SKM-1 treated with dmso at 0.1 percent for 144 hours (cell line): Measurements from ENCODE around the gene GALNT5.
"Not testable (repeated sequence)": the region's sequence is repeated elsewhere in the genome, so short reads cannot be mapped to it uniquely, and the experiment has no call there.

ENCODE experiments used
- DNase-seq: peaks from one replicate; lab custom pipeline; 2025; ENCODE audit not compliant: unreplicated experiment; lab: John Stamatoyannopoulos, UW

Gene GALNT5, protein sequence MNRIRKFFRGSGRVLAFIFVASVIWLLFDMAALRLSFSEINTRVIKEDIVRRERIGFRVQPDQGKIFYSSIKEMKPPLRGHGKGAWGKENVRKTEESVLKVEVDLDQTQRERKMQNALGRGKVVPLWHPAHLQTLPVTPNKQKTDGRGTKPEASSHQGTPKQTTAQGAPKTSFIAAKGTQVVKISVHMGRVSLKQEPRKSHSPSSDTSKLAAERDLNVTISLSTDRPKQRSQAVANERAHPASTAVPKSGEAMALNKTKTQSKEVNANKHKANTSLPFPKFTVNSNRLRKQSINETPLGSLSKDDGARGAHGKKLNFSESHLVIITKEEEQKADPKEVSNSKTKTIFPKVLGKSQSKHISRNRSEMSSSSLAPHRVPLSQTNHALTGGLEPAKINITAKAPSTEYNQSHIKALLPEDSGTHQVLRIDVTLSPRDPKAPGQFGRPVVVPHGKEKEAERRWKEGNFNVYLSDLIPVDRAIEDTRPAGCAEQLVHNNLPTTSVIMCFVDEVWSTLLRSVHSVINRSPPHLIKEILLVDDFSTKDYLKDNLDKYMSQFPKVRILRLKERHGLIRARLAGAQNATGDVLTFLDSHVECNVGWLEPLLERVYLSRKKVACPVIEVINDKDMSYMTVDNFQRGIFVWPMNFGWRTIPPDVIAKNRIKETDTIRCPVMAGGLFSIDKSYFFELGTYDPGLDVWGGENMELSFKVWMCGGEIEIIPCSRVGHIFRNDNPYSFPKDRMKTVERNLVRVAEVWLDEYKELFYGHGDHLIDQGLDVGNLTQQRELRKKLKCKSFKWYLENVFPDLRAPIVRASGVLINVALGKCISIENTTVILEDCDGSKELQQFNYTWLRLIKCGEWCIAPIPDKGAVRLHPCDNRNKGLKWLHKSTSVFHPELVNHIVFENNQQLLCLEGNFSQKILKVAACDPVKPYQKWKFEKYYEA

DNA sequence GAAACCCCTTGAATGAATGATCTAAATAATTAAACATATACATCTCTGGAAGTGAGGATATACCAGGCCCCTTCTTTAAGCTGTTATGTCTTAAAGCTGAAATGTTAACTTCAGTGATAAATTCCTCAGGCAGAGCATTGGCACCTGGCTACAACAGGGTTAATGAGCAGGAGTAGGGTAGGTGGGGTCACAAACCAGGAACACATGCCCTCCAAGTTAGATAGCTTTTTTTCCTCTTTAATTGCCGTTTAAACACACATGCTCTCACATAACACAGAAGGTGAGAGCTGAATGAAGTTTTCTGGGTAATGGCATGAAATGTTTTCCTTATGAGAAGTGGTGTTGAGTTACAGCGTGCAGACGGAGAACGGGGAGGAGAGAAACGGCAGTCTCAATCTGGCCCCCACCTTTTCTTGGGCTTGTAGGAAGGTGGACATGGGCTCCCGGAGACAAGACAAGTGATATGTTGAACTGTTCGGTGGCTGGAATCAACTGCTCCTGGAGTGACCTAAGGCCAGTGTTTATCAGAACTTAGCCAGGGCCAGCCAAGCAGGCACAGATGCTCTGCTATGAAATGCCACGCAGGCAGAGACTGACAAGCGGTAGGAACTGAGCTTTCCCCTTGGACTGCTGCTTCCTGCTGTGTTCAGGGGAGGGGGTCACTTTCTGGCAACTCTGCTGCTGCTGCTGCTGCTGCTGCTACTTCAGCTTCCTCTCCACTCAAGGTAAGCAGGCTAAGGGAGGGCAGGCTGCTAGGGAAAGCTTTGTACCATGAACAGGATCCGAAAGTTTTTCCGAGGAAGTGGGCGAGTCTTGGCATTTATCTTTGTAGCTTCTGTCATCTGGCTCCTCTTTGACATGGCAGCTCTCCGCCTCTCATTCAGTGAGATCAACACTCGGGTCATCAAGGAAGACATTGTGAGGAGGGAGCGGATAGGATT, at the start of gene GALNT5:
GALNT5 (plus strand) TSS at position 394 of the 941 bp plus-strand sequence; CDS start at position 772, 378 bp downstream.
- DNase-seq = no peak

GRCh38 chr2:157216286-157216965, 41.1 kb upstream of the GALNT5 start:
- DNase-seq = no peak

- no peak for DNase-seq
These were observed 40.1 kb upstream of the GALNT5 start for GRCh38 chr2:157217409-157217808.

DNA sequence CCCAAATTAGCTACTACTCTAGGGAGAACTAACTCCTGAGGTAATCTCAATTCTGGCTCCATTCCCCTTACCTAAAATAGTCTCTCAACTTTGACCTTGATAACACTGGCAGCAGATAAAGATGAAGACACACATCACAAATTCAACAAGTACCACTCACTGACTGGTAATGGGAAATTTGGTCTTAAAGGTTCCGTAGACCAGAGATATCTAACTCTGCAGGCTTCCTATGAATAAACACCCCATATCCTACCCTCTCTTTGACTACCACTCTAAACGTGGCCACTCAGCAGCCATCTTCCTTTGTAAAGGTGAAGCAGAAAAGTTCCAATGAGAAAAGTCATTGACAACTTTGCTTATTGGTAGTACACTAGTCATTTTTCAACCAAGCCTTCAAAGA, 38.6 kb upstream of the GALNT5 start:
- no peak for DNase-seq

- no peak for DNase-seq
These were observed 37.0 kb upstream of the GALNT5 start for GRCh38 chr2:157220502-157220901.

DNA sequence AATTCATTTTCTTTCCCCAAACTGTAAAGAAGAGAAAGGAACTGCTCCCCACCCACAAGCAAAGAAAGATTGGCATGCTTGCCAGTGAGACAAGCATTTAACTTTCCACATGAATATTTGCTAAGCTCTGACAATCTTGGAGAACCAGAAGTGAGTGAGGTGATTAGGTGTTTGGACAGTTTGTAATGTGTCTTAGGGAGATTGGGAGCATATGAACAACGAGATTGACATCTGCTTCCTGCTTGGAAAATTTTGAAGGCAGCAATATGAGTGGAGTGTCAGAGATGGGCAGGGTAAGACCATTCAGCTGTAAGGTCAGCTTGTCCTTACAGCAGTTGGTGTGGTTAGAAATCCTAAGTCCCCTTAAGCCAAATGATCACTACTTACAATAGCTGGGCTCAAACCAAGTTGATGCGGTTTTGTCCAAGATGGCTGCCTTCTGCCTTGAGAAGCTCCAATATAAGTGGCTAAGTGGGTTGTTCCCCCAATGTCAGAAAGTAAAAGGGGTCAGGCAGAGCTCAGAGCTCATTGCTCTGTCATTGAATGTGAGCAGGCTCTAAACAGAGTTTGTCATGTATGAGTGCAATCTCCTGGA, 36.0 kb upstream of the GALNT5 start:
- DNase-seq = no peak

DNA sequence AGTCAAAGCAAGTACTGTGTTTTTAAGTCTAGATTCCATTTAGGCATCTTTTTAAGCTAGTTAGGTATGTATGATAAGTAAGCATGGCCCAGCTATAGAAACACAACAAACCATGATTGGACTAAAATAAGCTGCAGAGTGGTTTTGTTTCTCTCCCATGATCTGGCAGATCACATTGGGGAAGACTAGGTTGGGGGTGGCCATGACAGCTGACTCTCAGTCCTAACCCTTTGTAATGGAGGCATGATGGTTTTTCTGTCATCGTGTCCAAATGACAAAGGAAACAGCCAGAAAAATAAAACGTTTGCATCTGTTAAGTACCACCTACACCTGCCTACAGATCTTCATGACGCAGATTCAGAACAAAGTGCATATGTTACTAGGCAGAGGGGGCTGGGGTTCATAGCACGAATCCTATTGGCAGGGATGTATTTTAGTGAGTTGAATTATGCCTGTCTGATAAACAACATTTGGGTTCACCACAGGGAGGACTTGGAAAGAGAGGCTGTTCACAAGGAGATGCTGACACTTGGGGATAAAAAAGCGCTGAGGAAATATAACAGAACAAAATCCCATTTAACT, 33.8 kb upstream of the GALNT5 start:
- DNase-seq = no peak

- not testable (repeated sequence) for DNase-seq
These were observed 33.1 kb upstream of the GALNT5 start for GRCh38 chr2:157224448-157224847.

DNA sequence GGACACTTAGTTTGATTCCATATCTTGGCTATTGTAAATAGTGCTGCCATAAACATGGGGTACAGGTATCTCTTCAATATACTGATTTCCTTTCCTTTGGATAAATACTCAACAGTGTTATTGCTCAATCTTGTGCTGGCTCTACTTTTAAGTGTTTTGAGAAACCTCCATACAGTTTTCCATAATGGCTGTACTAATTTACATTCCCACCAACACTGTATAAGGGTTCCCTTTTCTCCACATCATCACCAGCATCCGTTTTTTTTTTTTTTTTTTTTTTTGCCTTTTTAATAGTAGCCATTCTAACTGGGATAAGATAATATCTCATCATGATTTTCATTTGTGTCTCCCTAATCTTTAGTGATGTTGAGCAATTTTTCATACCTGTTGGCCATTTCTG, 29.9 kb upstream of the GALNT5 start:
- no peak for DNase-seq

- DNase-seq = no peak
These were observed 28.6 kb upstream of the GALNT5 start for GRCh38 chr2:157228946-157229345.

DNA sequence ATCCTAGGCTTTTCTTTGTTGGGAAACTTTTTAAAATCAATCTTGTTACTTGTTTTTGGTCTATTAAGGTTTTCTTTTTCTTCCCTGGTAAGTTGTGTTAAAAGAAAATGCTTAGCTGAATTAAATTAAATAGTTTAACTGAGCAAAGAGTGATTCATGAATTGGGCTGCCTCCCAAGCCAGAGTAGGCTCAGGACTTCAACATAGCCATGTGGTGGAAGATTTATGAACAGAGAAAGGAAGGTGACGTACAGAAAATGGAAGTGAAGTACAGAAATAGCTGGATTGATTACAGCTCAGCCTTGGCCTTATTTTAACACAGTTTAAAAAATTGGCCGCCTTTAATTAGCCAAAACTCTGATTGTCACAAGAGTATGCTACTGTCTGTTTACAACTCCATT, 27.9 kb upstream of the GALNT5 start:
- no peak for DNase-seq

DNA sequence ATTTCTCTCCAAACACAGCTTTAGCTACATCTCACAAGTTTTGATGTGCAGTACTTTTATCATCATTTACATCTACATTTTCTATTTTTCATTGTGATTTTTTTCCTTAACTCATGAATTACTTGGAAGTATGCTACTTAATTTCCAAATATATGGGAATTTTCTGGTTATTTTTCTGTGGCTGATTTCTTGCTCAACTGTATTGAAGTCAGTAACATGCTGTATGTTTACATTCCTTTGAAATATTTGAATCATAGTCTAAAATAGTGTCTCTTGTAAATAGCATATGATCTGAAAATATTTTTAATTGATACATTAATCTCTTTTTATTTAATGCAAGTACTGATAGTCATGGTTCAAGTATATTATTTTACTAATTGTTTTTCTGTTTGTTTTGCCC, 26.0 kb upstream of the GALNT5 start:
- no peak for DNase-seq

DNA sequence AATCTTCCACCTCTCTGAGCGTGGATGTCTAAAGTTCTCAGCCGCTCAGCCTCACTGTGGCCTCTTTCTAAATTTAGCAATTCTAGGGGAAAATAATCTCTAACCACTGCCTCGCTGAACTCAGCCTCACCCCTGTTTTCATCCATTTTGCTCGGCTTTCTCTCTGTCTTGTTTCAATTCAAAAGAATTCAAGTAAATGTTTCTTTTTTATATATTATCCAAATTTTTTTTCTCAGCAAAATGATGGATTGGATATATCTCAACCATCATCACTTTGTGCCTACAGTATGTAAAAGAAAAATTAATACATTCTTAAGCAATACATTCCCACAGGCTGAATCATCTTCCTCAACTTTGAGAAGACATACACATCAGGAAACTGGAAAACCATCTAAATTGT, 24.0 kb upstream of the GALNT5 start:
- no peak for DNase-seq

DNA sequence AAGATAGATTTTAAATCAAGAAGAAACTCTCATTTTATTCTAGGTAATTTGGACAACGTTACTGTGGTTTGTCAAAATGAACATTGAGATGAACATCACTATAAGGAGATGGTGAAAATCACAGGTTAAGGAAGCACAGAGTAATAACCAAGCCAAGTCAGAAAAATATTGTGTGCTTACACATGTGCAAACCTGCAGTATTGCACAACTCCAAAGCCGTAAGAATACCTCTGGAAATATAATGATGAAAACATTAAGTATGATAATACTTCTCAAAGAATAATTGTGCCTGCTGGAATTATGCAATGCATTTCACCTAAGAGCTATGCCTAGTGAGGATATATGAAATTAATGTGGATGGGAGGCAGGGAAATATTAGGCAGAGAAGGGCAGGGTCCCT, 21.1 kb upstream of the GALNT5 start:
- no peak for DNase-seq

DNA sequence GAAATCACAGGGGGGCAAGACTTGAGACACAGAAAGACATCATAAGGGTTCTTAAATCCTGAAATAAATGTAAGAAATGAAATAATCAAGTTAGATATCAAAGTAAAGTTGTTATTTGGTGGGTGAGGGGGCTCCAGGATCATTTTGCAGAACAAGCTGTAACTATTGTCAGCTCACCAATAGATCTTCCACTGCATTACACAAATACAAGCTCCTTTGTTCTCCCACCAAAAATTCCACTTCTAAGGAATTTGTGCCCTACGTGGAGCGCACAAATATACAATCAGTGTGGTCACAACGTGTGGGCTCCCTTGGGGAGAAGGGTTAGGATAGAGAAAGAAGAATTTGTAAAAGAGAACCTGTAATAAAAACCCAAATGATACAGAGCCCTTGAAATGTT, 19.2 kb upstream of the GALNT5 start:
- DNase-seq = no peak

DNA sequence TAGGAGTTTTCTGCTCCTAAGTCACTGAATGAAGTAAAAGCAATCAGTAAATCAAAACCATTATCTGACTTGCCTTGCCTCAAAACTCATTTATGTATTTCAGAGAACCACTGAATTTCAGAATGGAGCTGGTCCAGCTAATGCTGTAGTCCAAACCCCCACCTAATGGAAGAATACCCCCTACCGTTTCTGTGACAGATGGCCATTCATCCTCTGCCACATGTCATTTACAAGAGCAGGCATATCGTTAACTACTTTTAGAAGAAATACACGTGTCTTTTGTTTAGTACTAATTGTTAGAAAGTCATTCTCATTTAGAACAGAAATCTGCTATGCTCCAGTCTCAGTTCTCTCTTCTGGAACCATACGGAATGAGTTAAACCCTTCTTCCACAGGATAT, 12.8 kb upstream of the GALNT5 start:
- DNase-seq = no peak

- DNase-seq = no peak
These were observed 12.2 kb upstream of the GALNT5 start for GRCh38 chr2:157245144-157245840.

- no peak for DNase-seq
These were observed 11.4 kb upstream of the GALNT5 start for GRCh38 chr2:157245846-157246764.
